ENCODE measurements around the gene CCDC32.

DNA sequence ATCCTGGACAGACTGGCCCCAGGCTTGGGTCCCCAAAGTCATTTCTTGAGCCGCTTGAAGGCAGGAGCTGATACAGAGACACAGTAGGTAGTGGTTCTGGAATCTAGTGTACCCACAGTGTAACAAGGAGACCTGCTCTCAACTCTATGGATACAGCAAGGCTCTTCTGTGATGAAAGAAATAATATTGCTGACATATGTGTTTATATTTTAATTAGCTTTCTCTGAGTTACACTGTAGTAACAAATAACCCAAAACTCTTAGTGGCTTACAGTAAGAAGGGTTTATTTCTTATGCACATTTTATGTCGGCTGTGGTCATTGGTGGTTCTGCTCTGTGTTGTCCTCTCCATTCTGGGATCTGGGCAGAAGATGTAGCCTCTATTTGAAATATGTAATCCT, 48.5 kb downstream of the CCDC32 start:
- TF ChIP-seq CTCF (conservative IDR thresholded peaks at IDR 0.05 in 1 of 2, IDR thresholded peaks at IDR 0.05 in 1 of 2; ENCODE audit: low read depth in 1 of 2, low read length in 2 of 2) (no peak), EZH2 (IDR thresholded peaks at IDR 0.05; ENCODE audit: low read length, missing control alignments) (no peak)
